ENCODE data around the gene CTSZ. TPM values are rescaled to one million over a fixed set of nuclear protein-coding genes. Genes with fewer than 3 reads are reported as not detected.

The CTSZ gene
- total and polyA plus RNA-seq, 2 of the 8 experiments (the other 6 are each of a cell fraction or from before 2014, with no cell fraction given): 32.8 to 34.0 TPM

- TF ChIP-seq CREB1 (IDR thresholded peaks at IDR 0.05): no peak
- TF ChIP-seq E2F6 (IDR thresholded peaks at IDR 0.05): no peak
- no peak for TF ChIP-seq PHF8 (conservative IDR thresholded peaks at IDR 0.05; ENCODE audit: low read depth, low read length)
- no peak for TF ChIP-seq FOSL1 (IDR thresholded peaks at IDR 0.05; ENCODE audit: insufficient read depth, low read depth, low read length)
- TF ChIP-seq USF2 (IDR thresholded peaks at IDR 0.05; ENCODE audit: low read length): no peak
- no peak for TF ChIP-seq HDAC2 (IDR thresholded peaks at IDR 0.05; ENCODE audit: borderline replicate concordance in 1 of 2, low read depth in 2 of 2, low read length in 2 of 2)
Measured at GRCh38 chr20:59050437-59050836, 43.4 kb upstream of the CTSZ start (continued).

All from H1 (cell line).